Gastroesophageal sphincter (tissue), 3 donors: ENCODE measurements around the gene ANKHD1.

Experiments used
- POLR2AphosphoS5 ChIP-seq: sonication (generic); formaldehyde crosslinking; IDR thresholded peaks from one replicate; pipeline ENCODE4 v1.6.1; 2017; ENCODE audit warnings: antibody characterized with exemption
- TF ChIP-seq, protein P1 (sequence below), 4 experiments: fragments of 200-600 bp in 2 of 4; fragments of 450-650 bp in 2 of 4; sonication (generic) in 1 of 4; IDR thresholded peaks; one replicate each; pipeline ENCODE4 v1.5.1; 2017 to 2019; ENCODE audit warnings: antibody characterized with exemption in 4 of 4, mild to moderate bottlenecking in 2 of 4, moderate library complexity in 2 of 4

DNA sequence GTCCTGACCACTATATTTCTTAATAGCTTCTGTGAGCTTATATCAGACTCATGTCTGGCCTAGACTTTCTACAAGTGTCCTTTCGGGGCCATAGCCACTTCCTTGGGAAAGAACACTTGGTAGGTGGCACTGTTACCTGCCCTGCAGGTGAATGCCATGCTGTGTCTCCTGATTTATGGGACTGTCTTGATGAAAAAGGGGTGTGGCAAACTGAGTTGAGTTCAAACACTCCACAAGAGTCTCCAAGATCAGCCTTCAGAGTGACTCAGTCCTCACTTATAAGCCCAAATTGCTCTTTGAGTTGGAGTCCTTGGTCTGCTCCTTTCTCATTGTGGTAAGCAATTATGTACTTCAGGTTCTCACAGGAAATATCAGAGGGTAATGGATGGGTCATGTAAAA, 9.9 kb upstream of the ANKHD1 start:
- no peak for TF ChIP-seq POLR2AphosphoS5
- TF ChIP-seq, protein P1, sequence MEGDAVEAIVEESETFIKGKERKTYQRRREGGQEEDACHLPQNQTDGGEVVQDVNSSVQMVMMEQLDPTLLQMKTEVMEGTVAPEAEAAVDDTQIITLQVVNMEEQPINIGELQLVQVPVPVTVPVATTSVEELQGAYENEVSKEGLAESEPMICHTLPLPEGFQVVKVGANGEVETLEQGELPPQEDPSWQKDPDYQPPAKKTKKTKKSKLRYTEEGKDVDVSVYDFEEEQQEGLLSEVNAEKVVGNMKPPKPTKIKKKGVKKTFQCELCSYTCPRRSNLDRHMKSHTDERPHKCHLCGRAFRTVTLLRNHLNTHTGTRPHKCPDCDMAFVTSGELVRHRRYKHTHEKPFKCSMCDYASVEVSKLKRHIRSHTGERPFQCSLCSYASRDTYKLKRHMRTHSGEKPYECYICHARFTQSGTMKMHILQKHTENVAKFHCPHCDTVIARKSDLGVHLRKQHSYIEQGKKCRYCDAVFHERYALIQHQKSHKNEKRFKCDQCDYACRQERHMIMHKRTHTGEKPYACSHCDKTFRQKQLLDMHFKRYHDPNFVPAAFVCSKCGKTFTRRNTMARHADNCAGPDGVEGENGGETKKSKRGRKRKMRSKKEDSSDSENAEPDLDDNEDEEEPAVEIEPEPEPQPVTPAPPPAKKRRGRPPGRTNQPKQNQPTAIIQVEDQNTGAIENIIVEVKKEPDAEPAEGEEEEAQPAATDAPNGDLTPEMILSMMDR (IDR thresholded peaks at IDR 0.05) = no peak
